ENCODE results near the gene SCN4A. TPM values are rescaled to one million over a fixed set of nuclear protein-coding genes. Genes with fewer than 3 reads are reported as not detected.
"Not testable (repeated sequence)": the region's sequence is repeated elsewhere in the genome, so short reads cannot be mapped to it uniquely, and the experiment has no call there.

The SCN4A gene
- total RNA-seq, 1 donor from 2014 or later = 1.8 TPM

- H3K9me3 Mint-ChIP-seq; H3K4me1 ChIP-seq; H3K27ac Mint-ChIP-seq; H3K9ac ChIP-seq; H3K4me2 ChIP-seq; H3K27me3 Mint-ChIP-seq (ENCODE audit: insufficient read depth, low read depth); H3K4me1 Mint-ChIP-seq; H2AFZ ChIP-seq (replicated peaks); H3K4me3 Mint-ChIP-seq; H3K79me2 ChIP-seq (ENCODE audit: low read depth); H3K27ac ChIP-seq; H3K4me3 ChIP-seq; H4K20me1 ChIP-seq (ENCODE audit: low read depth); H3K9me3 ChIP-seq (ENCODE audit: low read depth); H3K27me3 ChIP-seq; H3K36me3 Mint-ChIP-seq; H3K36me3 ChIP-seq; H3F3A ChIP-seq (ENCODE audit: low read depth): not testable (repeated sequence)
- peak; percentile 60 for TF ChIP-seq CTCF (IDR thresholded peaks at IDR 0.05)
- peak; percentile 58 for DNase-seq (ENCODE audit: low spot score)
These were observed 80.2 kb downstream of the SCN4A start for GRCh38 chr17:63892316-63893037.

GRCh38 chr17:63889026-63889848 is 83.5 kb downstream of the SCN4A start:
- not testable (repeated sequence) for H3K9me3 ChIP-seq (ENCODE audit: low read depth); H3K79me2 ChIP-seq (ENCODE audit: low read depth); H2AFZ ChIP-seq (replicated peaks); H3K4me3 ChIP-seq; H3K27me3 ChIP-seq; H3K9me3 Mint-ChIP-seq; H3K36me3 Mint-ChIP-seq; H3F3A ChIP-seq (ENCODE audit: low read depth); H3K36me3 ChIP-seq; H3K4me1 Mint-ChIP-seq; H3K4me3 Mint-ChIP-seq; H3K9ac ChIP-seq; H4K20me1 ChIP-seq (ENCODE audit: low read depth); H3K27me3 Mint-ChIP-seq (ENCODE audit: insufficient read depth, low read depth); H3K4me1 ChIP-seq; H3K27ac ChIP-seq; H3K4me2 ChIP-seq
- peak; percentile 63 for DNase-seq (ENCODE audit: low spot score)
- H3K27ac Mint-ChIP-seq = peak overlapping the region; percentile 69
- TF ChIP-seq CTCF (IDR thresholded peaks at IDR 0.05) = peak; percentile 52

Small RNA genes within 50 kb of the gene (small RNA-seq; reads per million reads assigned to genes)
- gene AC127029.1 (not detected), gene GH1 (not detected)

Other genes with a start within 250 kb of the SCN4A start
- gene STRADA, start 231.1 kb downstream of the SCN4A start, total RNA-seq (ENCODE audit: low replicate concordance) = 46.6 and 69.6 TPM in 2 replicates
- gene CCDC47, start 199.3 kb downstream of the SCN4A start, total RNA-seq (ENCODE audit: low replicate concordance) = 49.2 and 60.8 TPM in 2 replicates
- gene DDX42, start 198.7 kb downstream of the SCN4A start, total RNA-seq (ENCODE audit: low replicate concordance) = 87.4 and 104 TPM in 2 replicates
- gene PSMC5, start 145.5 kb downstream of the SCN4A start, total RNA-seq (ENCODE audit: low replicate concordance) = 49.6 and 69.7 TPM in 2 replicates
- gene FTSJ3, start 145.3 kb downstream of the SCN4A start, total RNA-seq (ENCODE audit: low replicate concordance) = 21.8 and 44.3 TPM in 2 replicates
- 80.7 and 100 TPM in 2 replicates for gene SMARCD2, start 130.2 kb downstream of the SCN4A start, total RNA-seq (ENCODE audit: low replicate concordance)
- gene CSH2, start 99.2 kb downstream of the SCN4A start, total RNA-seq (ENCODE audit: low replicate concordance) = not detected in 2 replicates
- gene GH2, start 91.0 kb downstream of the SCN4A start, total RNA-seq (ENCODE audit: low replicate concordance) = not detected in 2 replicates
- gene CSH1, start 76.3 kb downstream of the SCN4A start, total RNA-seq (ENCODE audit: low replicate concordance) = not detected in 2 replicates
- gene CSHL1, start 61.7 kb downstream of the SCN4A start, total RNA-seq (ENCODE audit: low replicate concordance) = not detected in 2 replicates
- gene GH1, start 54.1 kb downstream of the SCN4A start, total RNA-seq (ENCODE audit: low replicate concordance) = not detected in 2 replicates
- 1.6 TPM in 1 of 2 replicates, not detected in the other for gene CD79B, start 40.6 kb downstream of the SCN4A start, total RNA-seq (ENCODE audit: low replicate concordance)
- gene PRR29, start 25.4 kb upstream of the SCN4A start, total RNA-seq (ENCODE audit: low replicate concordance) = 0.95 and 1.5 TPM in 2 replicates
- gene ICAM2, start 47.7 kb upstream of the SCN4A start, total RNA-seq (ENCODE audit: low replicate concordance) = not detected in 2 replicates
- gene ERN1, start 157.2 kb upstream of the SCN4A start, total RNA-seq (ENCODE audit: low replicate concordance) = 2.4 and 4.3 TPM in 2 replicates

All from neural progenitor cell (in vitro differentiated cells).